Karpas-422 (cell line): ENCODE data around the gene PAX3. TPM values are rescaled to one million over a fixed set of nuclear protein-coding genes. Genes with fewer than 3 reads are reported as not detected.

ENCODE experiments used
- DNase-seq: peaks from one replicate; pipeline ENCODE4 v3.0.0-alpha.2; 2015
- H2AFZ ChIP-seq: fragments of 200-600 bp; sonication (generic); 2 replicates; pipeline ENCODE4 v1.6.1; 2014; ENCODE audit warnings: antibody characterized with exemption, low read length, mixed read lengths
- H3K27ac ChIP-seq: fragments of 200-600 bp; sonication (generic); 2 replicates; pipeline ENCODE4 v1.5.1; 2014; ENCODE audit warnings: mild to moderate bottlenecking, low read length, moderate library complexity
- H3K27me3 ChIP-seq: fragments of 200-600 bp; sonication (generic); 2 replicates; pipeline ENCODE4 v1.6.1; 2014; ENCODE audit warnings: low read length, mixed read lengths
- H3K36me3 ChIP-seq: fragments of 200-600 bp; sonication (generic); 2 replicates; pipeline ENCODE4 v1.6.1; 2014; ENCODE audit warnings: low read length, mixed read lengths; ENCODE audit not compliant: insufficient read depth
- H3K4me1 ChIP-seq: fragments of 200-600 bp; sonication (generic); 2 replicates; pipeline ENCODE4 v1.6.1; 2014; ENCODE audit warnings: mild to moderate bottlenecking, low read length, mixed read lengths
- H3K4me2 ChIP-seq: fragments of 200-600 bp; sonication (generic); 2 replicates; pipeline ENCODE4 v1.6.1; 2014; ENCODE audit warnings: low read length, low read depth, mild to moderate bottlenecking; ENCODE audit not compliant: poor library complexity, severe bottlenecking
- H3K4me3 ChIP-seq: fragments of 200-600 bp; sonication (generic); 2 replicates; pipeline ENCODE4 v1.5.1; 2014; ENCODE audit warnings: mild to moderate bottlenecking, antibody characterized with exemption, low read length, mixed read lengths
- H3K79me2 ChIP-seq: fragments of 200-600 bp; sonication (generic); 2 replicates; pipeline ENCODE4 v1.6.1; 2014; ENCODE audit warnings: mild to moderate bottlenecking, low read length, mixed read lengths
- H3K9ac ChIP-seq: fragments of 200-600 bp; sonication (generic); 2 replicates; pipeline ENCODE4 v1.6.0; 2014; ENCODE audit warnings: low read length
- H3K9me2 ChIP-seq: fragments of 200-600 bp; sonication (generic), shearing (Covaris generic); replicated peaks from 2 replicates; pipeline ENCODE4 v1.6.0; 2014; ENCODE audit warnings: mild to moderate bottlenecking, low read length, moderate library complexity; ENCODE audit not compliant: insufficient read depth
- H3K9me3 ChIP-seq: fragments of 300-700, 200-600 bp; sonication (generic); 2 replicates; pipeline ENCODE4 v1.6.1; 2014; ENCODE audit warnings: low read length, mixed read lengths
- H4K20me1 ChIP-seq: fragments of 200-600 bp; sonication (generic); 2 replicates; pipeline ENCODE4 v1.6.1; 2014; ENCODE audit warnings: mild to moderate bottlenecking, antibody characterized with exemption, low read length, low read depth; ENCODE audit not compliant: insufficient read depth
- total RNA-seq: library from RNA; depleted of rRNA; stranded (reverse); fragments of >200 nt; shearing (Covaris generic); gene quantifications from 2 replicates; pipeline ENCODE4 v1.2.3, GENCODE V29; 2014; ENCODE audit warnings: low replicate concordance; rRNA removed

PAX3 gene
- not detected in 2 replicates for total RNA-seq

DNA sequence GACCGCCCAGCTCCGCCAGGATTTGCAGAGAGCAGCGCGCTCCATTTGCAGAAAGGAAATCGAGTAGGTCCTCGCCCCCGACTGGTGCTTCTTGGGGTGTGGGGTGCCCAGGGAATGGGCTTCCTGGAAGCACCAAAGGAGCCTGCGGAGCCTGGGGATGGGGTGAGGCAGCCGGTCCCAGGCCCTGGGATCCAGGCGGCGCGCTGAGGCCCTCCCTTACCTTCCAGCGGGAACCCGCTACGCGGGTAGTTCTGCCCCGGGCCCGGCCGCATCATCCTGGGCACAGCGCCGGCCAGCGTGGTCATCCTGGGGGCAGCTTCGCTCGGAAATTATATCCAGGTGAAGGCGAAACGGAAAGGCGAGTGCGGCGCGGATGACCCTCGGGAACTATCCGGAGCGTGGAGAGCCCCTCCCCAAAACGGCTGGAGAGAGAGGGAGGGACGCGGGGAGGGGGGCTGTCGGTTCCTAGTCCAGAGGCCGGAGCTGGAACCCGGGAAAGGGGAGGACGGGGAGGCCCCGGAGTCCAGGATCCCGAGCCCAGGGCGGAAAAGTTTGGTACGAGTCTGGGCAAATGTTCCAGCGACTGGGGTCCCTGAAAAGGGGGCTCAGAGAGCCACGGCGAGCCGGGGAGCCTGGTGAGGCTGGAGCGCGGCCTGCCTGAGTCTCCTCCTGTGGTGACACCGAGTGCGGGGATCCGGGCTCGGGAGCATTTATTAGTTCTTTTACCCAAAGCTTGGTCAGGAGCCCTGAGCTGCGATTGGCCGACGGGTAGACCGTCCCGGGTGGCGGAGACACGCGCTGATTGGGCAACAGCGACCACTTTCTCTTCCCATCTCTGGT, at the start of gene PAX3:
Gene PAX3, minus strand, starts transcription at position 688 of the 840 bp plus-strand sequence. Its CDS starts 383 bp downstream, at position 305.
- H4K20me1 ChIP-seq, result no peaks in the 10 kb centered on the region
- no peak within 1 kb of the TSS for H3K27ac ChIP-seq
- H3K4me3 ChIP-seq, result no peak within 1 kb of the TSS
- H3K4me1 ChIP-seq, result no peaks in the 10 kb centered on the region
- DNase-seq, result no peak
- no peak within 1 kb of the TSS for H3K9ac ChIP-seq
- no peaks in the 10 kb centered on the region for H3K27me3 ChIP-seq
- H3K9me3 ChIP-seq, result no peaks in the 10 kb centered on the region
- no peaks in the 10 kb centered on the region for H3K36me3 ChIP-seq
- no peak within 1 kb of the TSS for H3K4me2 ChIP-seq
- H2AFZ ChIP-seq, result no peak within 1 kb of the TSS
- H3K79me2 ChIP-seq, result no peaks in the 10 kb centered on the region
- H3K9me2 ChIP-seq, result no peaks in the 10 kb centered on the region

DNA sequence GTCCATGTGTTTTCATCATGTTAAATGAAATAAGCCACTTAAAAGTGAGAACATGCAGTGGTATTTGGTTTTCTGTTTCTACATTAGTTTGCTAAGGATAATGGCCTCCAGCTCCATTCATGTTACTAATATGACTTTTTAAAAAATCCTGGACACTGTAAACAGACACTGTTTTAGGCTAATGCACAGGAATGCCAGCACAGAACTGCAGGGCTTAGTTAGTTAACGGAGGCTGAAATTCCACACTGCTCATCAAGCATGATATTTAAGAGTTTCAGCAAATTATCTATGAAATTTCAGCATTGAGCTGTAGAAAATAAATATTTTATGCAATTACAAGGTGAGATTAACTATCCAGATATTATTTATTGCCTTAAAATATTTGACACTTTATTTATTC, 42.5 kb upstream of the PAX3 start:
- no peaks in the 10 kb centered on the region for H3K4me1 ChIP-seq
- no peaks in the 10 kb centered on the region for H4K20me1 ChIP-seq
- H3K27ac ChIP-seq, result no peak overlapping the region
- H3K36me3 ChIP-seq, result no peaks in the 10 kb centered on the region
- H3K4me3 ChIP-seq, result no peak overlapping the region
- H2AFZ ChIP-seq, result no peak overlapping the region
- no peaks in the 10 kb centered on the region for H3K9me3 ChIP-seq
- no peaks in the 10 kb centered on the region for H3K27me3 ChIP-seq
- H3K9ac ChIP-seq, result no peak overlapping the region
- no peaks in the 10 kb centered on the region for H3K9me2 ChIP-seq
- no peak for DNase-seq
- H3K79me2 ChIP-seq, result no peaks in the 10 kb centered on the region
- H3K4me2 ChIP-seq, result no peak overlapping the region

DNA sequence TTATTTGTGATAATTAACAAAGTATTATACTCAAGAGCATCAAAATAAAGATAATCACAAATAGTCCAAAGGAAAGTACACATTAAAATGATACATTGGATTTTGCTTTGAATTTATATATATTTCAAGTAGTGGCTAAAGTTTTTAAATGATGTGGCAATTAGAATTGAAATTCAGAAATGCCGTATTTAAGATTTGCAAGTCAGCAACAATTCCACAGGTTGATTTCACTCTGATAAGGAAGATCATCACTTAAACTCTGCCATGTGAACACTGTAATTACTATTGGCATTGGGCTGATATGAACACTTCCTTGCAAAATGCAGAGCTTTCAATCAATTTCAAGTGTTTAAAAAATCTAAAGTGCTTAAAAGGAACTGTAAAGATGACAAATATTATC, 39.6 kb upstream of the PAX3 start:
- Histone ChIP-seq H3K27ac (no peak overlapping the region), H3K36me3 (no peaks in the 10 kb centered on the region), H2AFZ (no peak overlapping the region), H3K9me2 (no peaks in the 10 kb centered on the region), H3K4me1 (no peaks in the 10 kb centered on the region), H4K20me1 (no peaks in the 10 kb centered on the region), H3K79me2 (no peaks in the 10 kb centered on the region), H3K4me2 (no peak overlapping the region), H3K9ac (no peak overlapping the region), H3K27me3 (no peaks in the 10 kb centered on the region), H3K4me3 (no peak overlapping the region), H3K9me3 (0 out of 2 replicates have a peak, but pooled peaks cover 2% of the 10 kb centered on the region)
- no peak for DNase-seq

DNA sequence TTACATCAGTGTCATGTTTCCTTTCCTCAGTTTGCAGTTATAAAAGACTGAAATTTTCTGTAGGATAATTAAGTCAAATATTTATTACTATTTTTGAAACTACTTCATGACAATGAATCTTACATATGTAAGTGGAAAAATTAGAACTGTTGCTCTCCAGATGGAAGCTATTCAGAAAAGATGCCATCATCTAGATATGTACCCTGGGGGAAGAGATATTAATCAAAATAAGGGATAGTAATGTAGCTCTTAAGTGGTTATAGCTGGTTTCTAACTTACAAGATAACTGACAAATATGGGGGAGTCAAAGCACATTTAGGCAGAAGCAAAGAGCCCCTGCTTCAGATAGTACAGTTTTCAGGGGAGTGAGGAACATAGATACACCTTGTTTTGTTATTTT, 38.1 kb upstream of the PAX3 start:
- H3K9ac ChIP-seq, result no peak overlapping the region
- no peak overlapping the region for H2AFZ ChIP-seq
- no peaks in the 10 kb centered on the region for H3K9me2 ChIP-seq
- H3K4me1 ChIP-seq, result no peaks in the 10 kb centered on the region
- no peaks in the 10 kb centered on the region for H3K79me2 ChIP-seq
- no peaks in the 10 kb centered on the region for H4K20me1 ChIP-seq
- H3K27ac ChIP-seq, result no peak overlapping the region
- H3K4me3 ChIP-seq, result no peak overlapping the region
- no peaks in the 10 kb centered on the region for H3K27me3 ChIP-seq
- H3K36me3 ChIP-seq, result no peaks in the 10 kb centered on the region
- H3K9me3 ChIP-seq, result 0 out of 2 replicates have a peak, but pooled peaks cover 2% of the 10 kb centered on the region
- no peak for DNase-seq
- H3K4me2 ChIP-seq, result no peak overlapping the region

DNA sequence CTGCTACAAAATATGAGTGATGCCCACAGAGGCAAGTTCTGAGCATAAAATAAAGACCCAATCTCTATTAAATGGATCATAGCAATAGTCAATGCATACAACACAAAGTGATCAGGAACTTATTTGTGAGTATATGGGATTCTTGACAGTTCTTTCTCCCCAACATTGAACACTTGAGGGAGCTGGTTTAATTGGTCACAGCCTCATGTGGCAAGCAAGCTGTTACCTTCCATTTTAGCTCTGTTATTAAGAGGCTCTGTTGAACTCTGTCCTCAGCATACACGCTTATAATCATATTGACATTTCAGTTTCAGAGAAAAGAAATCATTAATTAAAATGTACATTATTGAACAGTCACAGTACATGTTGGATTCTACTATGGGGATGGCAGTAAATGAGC, 37.6 kb upstream of the PAX3 start:
- H3K27ac ChIP-seq, result no peak overlapping the region
- no peak for DNase-seq
- no peaks in the 10 kb centered on the region for H3K9me2 ChIP-seq
- H3K4me3 ChIP-seq, result no peak overlapping the region
- no peaks in the 10 kb centered on the region for H3K27me3 ChIP-seq
- no peaks in the 10 kb centered on the region for H3K36me3 ChIP-seq
- no peak overlapping the region for H2AFZ ChIP-seq
- H3K9me3 ChIP-seq, result 0 out of 2 replicates have a peak, but pooled peaks cover 2% of the 10 kb centered on the region
- no peak overlapping the region for H3K9ac ChIP-seq
- no peaks in the 10 kb centered on the region for H3K4me1 ChIP-seq
- no peak overlapping the region for H3K4me2 ChIP-seq
- H3K79me2 ChIP-seq, result no peaks in the 10 kb centered on the region
- no peaks in the 10 kb centered on the region for H4K20me1 ChIP-seq

DNA sequence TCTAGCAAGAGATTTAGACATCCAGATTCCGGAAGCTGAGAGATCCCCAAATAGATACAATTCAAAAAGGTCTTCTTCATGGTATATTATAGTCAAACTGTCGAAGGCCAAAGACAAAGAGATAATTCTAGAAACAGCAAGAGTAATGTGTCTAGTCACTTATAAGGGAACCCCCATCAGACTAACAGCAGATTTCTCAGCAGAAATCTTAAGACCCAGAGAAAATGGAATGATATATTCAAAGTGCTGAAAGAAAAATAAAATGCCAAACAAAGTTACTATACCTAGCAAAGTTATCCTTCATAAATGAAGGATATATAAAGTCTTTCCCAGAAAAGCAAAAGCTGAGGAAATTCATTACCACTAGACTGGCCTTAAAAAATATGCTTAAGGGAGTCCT, 36.1 kb upstream of the PAX3 start:
- Histone ChIP-seq H3K79me2 (no peaks in the 10 kb centered on the region), H3K9me3 (0 out of 2 replicates have a peak, but pooled peaks cover 2% of the 10 kb centered on the region), H3K4me3 (no peak overlapping the region), H3K9ac (no peak overlapping the region), H3K4me1 (no peaks in the 10 kb centered on the region), H3K36me3 (no peaks in the 10 kb centered on the region), H2AFZ (no peak overlapping the region), H3K27ac (no peak overlapping the region), H3K9me2 (no peaks in the 10 kb centered on the region), H3K27me3 (no peaks in the 10 kb centered on the region), H4K20me1 (no peaks in the 10 kb centered on the region), H3K4me2 (no peak overlapping the region)
- DNase-seq, result no peak

DNA sequence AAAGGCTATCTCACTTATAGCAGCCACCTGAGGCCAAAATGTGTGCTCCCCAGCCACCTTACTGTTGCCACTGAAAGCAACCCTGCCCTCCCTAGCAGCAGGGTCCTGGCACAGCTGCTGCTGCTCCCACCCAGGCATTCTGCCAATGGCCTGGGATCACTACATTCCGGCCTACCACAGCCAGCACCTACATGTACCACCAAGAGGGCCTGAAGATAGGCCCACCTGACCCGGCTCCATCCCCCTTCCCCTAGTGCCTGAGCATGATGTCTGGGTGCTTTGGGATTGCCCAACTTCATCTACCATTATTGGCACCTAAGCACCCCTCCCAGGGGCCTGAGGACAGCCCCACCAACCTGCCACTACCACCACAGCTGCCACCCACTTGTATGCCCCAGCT, 34.6 kb upstream of the PAX3 start:
- H3K9me3 ChIP-seq, result 0 out of 2 replicates have a peak, but pooled peaks cover 2% of the 10 kb centered on the region
- no peak for DNase-seq
- H3K27me3 ChIP-seq, result no peaks in the 10 kb centered on the region
- H3K4me2 ChIP-seq, result no peak overlapping the region
- no peak overlapping the region for H3K4me3 ChIP-seq
- no peaks in the 10 kb centered on the region for H3K79me2 ChIP-seq
- no peaks in the 10 kb centered on the region for H3K4me1 ChIP-seq
- no peak overlapping the region for H3K9ac ChIP-seq
- no peak overlapping the region for H2AFZ ChIP-seq
- H3K9me2 ChIP-seq, result no peaks in the 10 kb centered on the region
- H3K36me3 ChIP-seq, result no peaks in the 10 kb centered on the region
- H4K20me1 ChIP-seq, result no peaks in the 10 kb centered on the region
- H3K27ac ChIP-seq, result no peak overlapping the region

DNA sequence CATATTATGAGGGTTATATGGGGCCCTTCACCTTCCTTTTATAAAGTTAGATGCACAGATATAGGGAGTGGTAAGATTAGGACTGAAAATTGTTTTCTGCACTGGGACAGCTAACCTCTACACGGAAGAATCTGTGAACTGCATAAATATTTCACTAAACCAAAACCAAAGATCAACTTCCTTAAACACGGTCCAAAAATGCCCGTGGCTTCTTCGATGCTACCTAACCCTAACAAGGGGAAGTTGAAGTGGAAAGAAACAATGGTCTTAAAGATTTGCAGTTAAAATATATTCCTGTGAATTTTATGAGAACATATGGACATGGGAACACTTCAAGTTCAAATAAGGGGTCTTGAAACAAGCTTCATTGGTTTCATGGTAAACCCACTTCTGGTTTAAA, 33.3 kb upstream of the PAX3 start:
- Histone ChIP-seq H3K79me2 (no peaks in the 10 kb centered on the region), H3K36me3 (no peaks in the 10 kb centered on the region), H3K4me3 (no peak overlapping the region), H2AFZ (no peak overlapping the region), H3K9me2 (no peaks in the 10 kb centered on the region), H3K9ac (no peak overlapping the region), H3K27ac (no peak overlapping the region), H3K4me2 (no peak overlapping the region), H4K20me1 (no peaks in the 10 kb centered on the region), H3K4me1 (no peaks in the 10 kb centered on the region), H3K9me3 (0 out of 2 replicates have a peak, but pooled peaks cover 2% of the 10 kb centered on the region), H3K27me3 (no peaks in the 10 kb centered on the region)
- no peak for DNase-seq
